ENCODE results near the gene ELF1. TPM values are rescaled to one million over a fixed set of nuclear protein-coding genes. Genes with fewer than 3 reads are reported as not detected.
A peak's percentile ranks its signal among the peaks of the same experiment; 100 is the strongest.

The ELF1 gene
- total and polyA plus RNA-seq, 10 of the 15 experiments (the other 5 are each of a cell fraction or from before 2014, with no cell fraction given), result 43.3 to 97.6 (median 55.7) TPM

DNA sequence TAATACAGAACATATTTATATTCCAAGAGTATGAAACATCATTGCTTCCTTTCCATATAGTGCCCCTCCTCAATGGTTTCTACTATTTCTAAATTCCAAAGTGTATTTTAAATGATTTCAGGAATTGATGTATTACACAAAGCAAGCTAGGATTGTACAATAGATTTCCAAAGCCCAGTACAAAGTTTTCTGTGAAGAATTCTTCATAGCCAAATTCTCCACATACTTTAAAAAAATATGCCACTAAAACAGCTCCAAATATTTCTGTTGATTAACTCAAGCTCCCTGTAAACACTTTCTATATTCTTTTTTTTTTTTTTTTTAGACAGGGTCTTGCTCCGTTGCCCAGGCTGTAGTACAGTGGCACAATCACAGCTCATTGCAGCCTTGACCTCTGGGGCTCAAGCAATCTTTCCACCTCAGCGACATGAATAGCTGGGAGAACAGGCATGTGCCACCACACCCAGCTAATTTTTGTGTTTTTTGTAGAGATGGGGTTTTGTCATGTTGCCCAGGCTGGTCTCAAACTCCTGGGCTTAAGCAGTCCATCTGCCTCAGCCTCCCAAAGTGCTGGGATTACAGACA, 50.6 kb downstream of the ELF1 start (continued):
- TF ChIP-seq, protein P1, sequence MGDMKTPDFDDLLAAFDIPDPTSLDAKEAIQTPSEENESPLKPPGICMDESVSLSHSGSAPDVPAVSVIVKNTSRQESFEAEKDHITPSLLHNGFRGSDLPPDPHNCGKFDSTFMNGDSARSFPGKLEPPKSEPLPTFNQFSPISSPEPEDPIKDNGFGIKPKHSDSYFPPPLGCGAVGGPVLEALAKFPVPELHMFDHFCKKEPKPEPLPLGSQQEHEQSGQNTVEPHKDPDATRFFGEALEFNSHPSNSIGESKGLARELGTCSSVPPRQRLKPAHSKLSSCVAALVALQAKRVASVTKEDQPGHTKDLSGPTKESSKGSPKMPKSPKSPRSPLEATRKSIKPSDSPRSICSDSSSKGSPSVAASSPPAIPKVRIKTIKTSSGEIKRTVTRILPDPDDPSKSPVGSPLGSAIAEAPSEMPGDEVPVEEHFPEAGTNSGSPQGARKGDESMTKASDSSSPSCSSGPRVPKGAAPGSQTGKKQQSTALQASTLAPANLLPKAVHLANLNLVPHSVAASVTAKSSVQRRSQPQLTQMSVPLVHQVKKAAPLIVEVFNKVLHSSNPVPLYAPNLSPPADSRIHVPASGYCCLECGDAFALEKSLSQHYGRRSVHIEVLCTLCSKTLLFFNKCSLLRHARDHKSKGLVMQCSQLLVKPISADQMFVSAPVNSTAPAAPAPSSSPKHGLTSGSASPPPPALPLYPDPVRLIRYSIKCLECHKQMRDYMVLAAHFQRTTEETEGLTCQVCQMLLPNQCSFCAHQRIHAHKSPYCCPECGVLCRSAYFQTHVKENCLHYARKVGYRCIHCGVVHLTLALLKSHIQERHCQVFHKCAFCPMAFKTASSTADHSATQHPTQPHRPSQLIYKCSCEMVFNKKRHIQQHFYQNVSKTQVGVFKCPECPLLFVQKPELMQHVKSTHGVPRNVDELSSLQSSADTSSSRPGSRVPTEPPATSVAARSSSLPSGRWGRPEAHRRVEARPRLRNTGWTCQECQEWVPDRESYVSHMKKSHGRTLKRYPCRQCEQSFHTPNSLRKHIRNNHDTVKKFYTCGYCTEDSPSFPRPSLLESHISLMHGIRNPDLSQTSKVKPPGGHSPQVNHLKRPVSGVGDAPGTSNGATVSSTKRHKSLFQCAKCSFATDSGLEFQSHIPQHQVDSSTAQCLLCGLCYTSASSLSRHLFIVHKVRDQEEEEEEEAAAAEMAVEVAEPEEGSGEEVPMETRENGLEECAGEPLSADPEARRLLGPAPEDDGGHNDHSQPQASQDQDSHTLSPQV (IDR thresholded peaks at IDR 0.05), result no peak
- TF ChIP-seq TCF3 (IDR thresholded peaks at IDR 0.05; ENCODE audit: borderline replicate concordance, insufficient read depth, low read depth, low read length), result no peak
- no peak for TF ChIP-seq RFX5 (IDR thresholded peaks at IDR 0.05; ENCODE audit: low read depth, low read length)
- no peak for TF ChIP-seq HCFC1 (IDR thresholded peaks at IDR 0.05; ENCODE audit: low read length)

DNA sequence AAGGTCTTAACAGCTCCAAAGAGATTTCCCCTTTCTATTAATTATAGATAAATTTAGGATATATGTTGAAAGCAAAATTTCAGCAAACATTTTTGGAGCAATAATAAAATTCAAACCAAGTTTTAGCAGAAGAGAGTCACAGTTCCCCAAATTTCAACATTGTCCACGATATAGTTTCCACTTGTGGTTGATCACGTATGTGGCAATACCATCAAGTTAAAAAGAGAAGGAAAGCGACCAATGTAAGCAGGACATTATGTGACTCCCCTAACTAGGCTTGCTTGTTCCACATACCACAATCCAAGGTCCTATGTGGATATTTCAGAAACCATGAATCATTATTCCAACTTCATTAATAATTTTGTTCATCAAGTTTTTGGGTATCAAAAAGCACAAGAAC, 52.8 kb downstream of the ELF1 start:
- H3K27ac ChIP-seq (ENCODE audit: control insufficient read depth, insufficient read depth), result peak overlapping the region; percentile 43; the same call in 1 of the 2 replicates
- no TSS peak for BruUV-seq (replicated peaks)
- H3K4me2 ChIP-seq (ENCODE audit: control insufficient read depth, insufficient read depth), result no peak overlapping the region; the same call in 1 of the 2 replicates
- no peaks in the 10 kb centered on the region for H3K27me3 ChIP-seq (replicated peaks in 1 of 2; ENCODE audit: control insufficient read depth in 2 of 2, insufficient read depth in 2 of 2, low read length in 1 of 2)
- CTCF ChIA-PET, result interaction anchor here (1.1 to 1.9 kb wide), 3 partner anchors 87 to 152 kb away, joined by 3 to 6 read pairs (median 4); no protein-coding TSS in a partner anchor
- FAIRE-seq (no peak), DNase-seq (ENCODE audit: low read depth, low spot score) (no peak), ATAC-seq (no peak)
- peaks cover 60% of the 10 kb centered on the region for H3K4me1 ChIP-seq (ENCODE audit: control insufficient read depth, insufficient read depth, low read length)
- H2AFZ ChIP-seq (ENCODE audit: control insufficient read depth, low read depth, low read length), result no peak overlapping the region
- 2% methylated on average over 3 of the region's 3 CpGs for WGBS (ENCODE audit: insufficient coverage, insufficient replicate concordance, low lambda C conversion rate, missing lambda C conversion rate)
- peaks cover 14% of the 10 kb centered on the region; the same call in 1 of the 2 replicates for H4K20me1 ChIP-seq (ENCODE audit: control insufficient read depth, insufficient read depth)
- intact Hi-C loops (cut with micrococcal nuclease; ENCODE audit: unreplicated experiment) (no loop called here), in situ Hi-C loops (cut with MboI) (no loop called here)
- POLR2A ChIA-PET, result interaction anchor here (1.0 to 1.1 kb wide), 2 partner anchors 46 to 53 kb away, joined by 3 to 5 read pairs; partner anchors contain the start of gene ELF1
- H3K9ac ChIP-seq (ENCODE audit: control insufficient read depth, insufficient read depth, low read length), result no peak overlapping the region
- peaks cover 100% of the 10 kb centered on the region for H3K79me2 ChIP-seq (ENCODE audit: control insufficient read depth, insufficient read depth, low read length)
- no peaks in the 10 kb centered on the region for H3K9me3 ChIP-seq (replicated peaks; ENCODE audit: control insufficient read depth, insufficient read depth, low read length)
- H3K4me3 ChIP-seq, result no peak overlapping the region
- H3K36me3 ChIP-seq (ENCODE audit: control insufficient read depth in 2 of 2, insufficient read depth in 2 of 2, low read length in 1 of 2), result peaks cover 0 to 12% of the 10 kb centered on the region in 2 experiments
- SMC1A ChIA-PET (ENCODE audit: uncharacterized antibody, unreplicated experiment), result interaction anchor here (1.0 to 1.9 kb wide), 5 partner anchors 12 to 93 kb away, joined by 3 to 5 read pairs (median 4); no protein-coding TSS in a partner anchor
- RAD21 ChIA-PET (ENCODE audit: unreplicated experiment), result interaction anchor here (1.5 to 13.5 kb wide), 3 partner anchors 26 to 90 kb away, joined by 4 to 172 read pairs (median 11); partner anchors contain the start of gene WBP4
- no peak for TF ChIP-seq ZZZ3 (IDR thresholded peaks at IDR 0.05; ENCODE audit: control insufficient read depth, insufficient read length, low read depth)
- TF ChIP-seq NR2C2 (IDR thresholded peaks at IDR 0.05; ENCODE audit: borderline replicate concordance, control insufficient read depth, insufficient read length, low read depth), result no peak
- no peak for TF ChIP-seq TCF7 (IDR thresholded peaks at IDR 0.05; ENCODE audit: borderline replicate concordance)
- TF ChIP-seq POLR2AphosphoS2 (IDR thresholded peaks at IDR 0.05; ENCODE audit: low read depth, low read length), result no peak
- TF ChIP-seq IKZF2 (IDR thresholded peaks at IDR 0.05), result no peak
- TF ChIP-seq IKZF1 (conservative IDR thresholded peaks at IDR 0.05), result no peak
- TF ChIP-seq RUNX3 (IDR thresholded peaks at IDR 0.05; ENCODE audit: low read length), result 0 out of 2 replicates have a peak, but pooled peaks have one; percentile 17
- no peak for TF ChIP-seq FOXM1 (IDR thresholded peaks at IDR 0.05; ENCODE audit: low read depth, low read length)
- TF ChIP-seq STAT3 (IDR thresholded peaks at IDR 0.05; ENCODE audit: low read depth, low read length), result no peak
- TF ChIP-seq SPI1 (IDR thresholded peaks at IDR 0.05; ENCODE audit: borderline replicate concordance, insufficient read depth, low read depth, low read length), result 0 out of 2 replicates have a peak, but pooled peaks have one; percentile 12
- TF ChIP-seq NFYB (IDR thresholded peaks at IDR 0.05; ENCODE audit: insufficient read depth, low read depth, low read length), result no peak
- no peak for TF ChIP-seq MEF2A (IDR thresholded peaks at IDR 0.05; ENCODE audit: insufficient read depth, low read depth, low read length)
- TF ChIP-seq ESRRA (IDR thresholded peaks at IDR 0.05; ENCODE audit: low read length), result no peak
